Measurements from ENCODE around the gene KCNN4. TPM values are rescaled to one million over a fixed set of nuclear protein-coding genes. Genes with fewer than 3 reads are reported as not detected.
A peak's percentile ranks its signal among the peaks of the same experiment; 100 is the strongest.

The KCNN4 gene
- total and polyA plus RNA-seq, 2 of the 13 experiments (the other 11 are each of a cell fraction or from before 2014, with no cell fraction given) = 0.13 to 0.25 TPM

DNA sequence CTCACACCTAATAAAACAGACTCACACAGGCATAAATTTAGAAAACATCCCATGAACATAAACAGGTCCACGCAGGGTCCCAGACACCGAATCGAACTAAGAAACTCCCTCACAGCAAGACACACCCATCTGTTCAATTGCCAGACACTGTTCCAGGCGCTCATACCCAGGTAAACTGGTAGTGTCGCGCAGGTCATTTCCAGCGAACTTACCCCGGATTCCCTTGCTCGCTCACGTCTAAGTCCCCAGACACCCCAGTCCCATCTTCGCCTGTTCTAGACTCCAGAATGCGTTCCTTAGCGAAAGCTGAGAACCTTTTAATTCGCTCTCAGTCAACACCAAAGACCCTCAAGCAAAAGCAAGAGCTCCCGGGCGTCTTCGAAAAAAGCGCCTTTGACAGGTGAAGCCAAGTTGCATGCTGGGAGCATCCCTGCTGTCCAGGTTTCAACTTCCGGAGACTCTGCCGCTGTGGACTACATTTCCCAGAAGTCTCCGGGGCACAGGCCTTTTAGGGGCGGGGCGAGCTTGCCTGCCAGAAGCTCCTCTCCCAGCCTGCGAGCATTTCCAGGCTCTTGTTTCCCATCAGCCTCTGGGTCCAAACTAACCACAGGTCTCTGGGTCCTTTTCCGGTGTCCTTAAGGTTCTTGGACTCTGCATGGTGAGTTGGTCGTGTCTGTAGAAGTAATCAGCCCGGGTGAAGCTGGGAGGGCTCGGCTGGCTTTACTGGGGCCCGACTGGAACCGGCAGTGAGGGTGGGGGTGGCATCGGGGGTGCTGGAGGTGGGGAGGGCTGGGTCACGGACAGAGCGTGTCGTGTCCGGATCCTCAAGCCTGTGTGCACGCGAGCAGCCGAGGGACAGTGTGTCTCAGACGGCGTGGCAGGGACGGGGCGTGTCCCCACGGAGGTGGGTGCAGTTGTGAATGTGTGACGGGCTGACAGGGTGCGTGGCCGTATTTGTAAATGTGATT is 46.3 kb upstream of the KCNN4 start, which contains the start of gene ZNF283 (continued):
- TF ChIP-seq ZNF615 (CRISPR knock-in tag; IDR thresholded peaks at IDR 0.05; ENCODE audit: borderline replicate concordance) (no peak), PAX8 (CRISPR knock-in tag; IDR thresholded peaks at IDR 0.05; ENCODE audit: borderline replicate concordance) (no peak), PHB2 (IDR thresholded peaks at IDR 0.05; ENCODE audit: partially characterized antibody) (no peak), MIXL1 (CRISPR knock-in tag; IDR thresholded peaks at IDR 0.05) (no peak), ZNF629 (CRISPR knock-in tag; conservative IDR thresholded peaks at IDR 0.05) (no peak), TOE1 (CRISPR knock-in tag; IDR thresholded peaks at IDR 0.05) (no peak), SOX5 (CRISPR knock-in tag; IDR thresholded peaks at IDR 0.05; ENCODE audit: borderline replicate concordance) (no peak), SOX6 (IDR thresholded peaks at IDR 0.05) (no peak), SOX6 (CRISPR knock-in tag; IDR thresholded peaks at IDR 0.05) (peak; percentile 34; the same call in 1 of the 2 replicates), ZNF3 (CRISPR knock-in tag; IDR thresholded peaks at IDR 0.05) (no peak), ZNF33A (CRISPR knock-in tag; IDR thresholded peaks at IDR 0.05; ENCODE audit: borderline replicate concordance) (no peak), PHF8 (CRISPR knock-in tag; IDR thresholded peaks at IDR 0.05) (peak; percentile 71), ATM (IDR thresholded peaks at IDR 0.05; ENCODE audit: borderline replicate concordance) (no peak), ZNF234 (CRISPR knock-in tag; conservative IDR thresholded peaks at IDR 0.05) (no peak), HDAC1 (CRISPR knock-in tag; IDR thresholded peaks at IDR 0.05) (no peak), RBAK (CRISPR knock-in tag; IDR thresholded peaks at IDR 0.05) (no peak), ARID2 (CRISPR knock-in tag; IDR thresholded peaks at IDR 0.05; ENCODE audit: borderline replicate concordance) (no peak), SYNCRIP (IDR thresholded peaks at IDR 0.05; ENCODE audit: insufficient read depth, low read depth, low read length) (no peak), MYNN (CRISPR knock-in tag; IDR thresholded peaks at IDR 0.05; ENCODE audit: low read depth) (no peak), POLR2G (IDR thresholded peaks at IDR 0.05; ENCODE audit: low read depth, low read length) (peak; percentile 63), ZNF460 (CRISPR knock-in tag; IDR thresholded peaks at IDR 0.05; ENCODE audit: borderline replicate concordance) (no peak), SMYD3 (CRISPR knock-in tag; IDR thresholded peaks at IDR 0.05) (no peak), SCMH1 (CRISPR knock-in tag; IDR thresholded peaks at IDR 0.05; ENCODE audit: borderline replicate concordance) (no peak), SP4 (CRISPR knock-in tag; IDR thresholded peaks at IDR 0.05) (peak; percentile 79; the same call in 1 of the 2 replicates)
- TF ChIP-seq, protein P1, sequence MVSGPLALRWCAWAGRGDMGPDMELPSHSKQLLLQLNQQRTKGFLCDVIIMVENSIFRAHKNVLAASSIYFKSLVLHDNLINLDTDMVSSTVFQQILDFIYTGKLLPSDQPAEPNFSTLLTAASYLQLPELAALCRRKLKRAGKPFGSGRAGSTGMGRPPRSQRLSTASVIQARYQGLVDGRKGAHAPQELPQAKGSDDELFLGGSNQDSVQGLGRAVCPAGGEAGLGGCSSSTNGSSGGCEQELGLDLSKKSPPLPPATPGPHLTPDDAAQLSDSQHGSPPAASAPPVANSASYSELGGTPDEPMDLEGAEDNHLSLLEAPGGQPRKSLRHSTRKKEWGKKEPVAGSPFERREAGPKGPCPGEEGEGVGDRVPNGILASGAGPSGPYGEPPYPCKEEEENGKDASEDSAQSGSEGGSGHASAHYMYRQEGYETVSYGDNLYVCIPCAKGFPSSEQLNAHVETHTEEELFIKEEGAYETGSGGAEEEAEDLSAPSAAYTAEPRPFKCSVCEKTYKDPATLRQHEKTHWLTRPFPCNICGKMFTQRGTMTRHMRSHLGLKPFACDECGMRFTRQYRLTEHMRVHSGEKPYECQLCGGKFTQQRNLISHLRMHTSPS (CRISPR knock-in tag; IDR thresholded peaks at IDR 0.05; ENCODE audit: low read depth) = no peak
- TF ChIP-seq, protein P2, sequence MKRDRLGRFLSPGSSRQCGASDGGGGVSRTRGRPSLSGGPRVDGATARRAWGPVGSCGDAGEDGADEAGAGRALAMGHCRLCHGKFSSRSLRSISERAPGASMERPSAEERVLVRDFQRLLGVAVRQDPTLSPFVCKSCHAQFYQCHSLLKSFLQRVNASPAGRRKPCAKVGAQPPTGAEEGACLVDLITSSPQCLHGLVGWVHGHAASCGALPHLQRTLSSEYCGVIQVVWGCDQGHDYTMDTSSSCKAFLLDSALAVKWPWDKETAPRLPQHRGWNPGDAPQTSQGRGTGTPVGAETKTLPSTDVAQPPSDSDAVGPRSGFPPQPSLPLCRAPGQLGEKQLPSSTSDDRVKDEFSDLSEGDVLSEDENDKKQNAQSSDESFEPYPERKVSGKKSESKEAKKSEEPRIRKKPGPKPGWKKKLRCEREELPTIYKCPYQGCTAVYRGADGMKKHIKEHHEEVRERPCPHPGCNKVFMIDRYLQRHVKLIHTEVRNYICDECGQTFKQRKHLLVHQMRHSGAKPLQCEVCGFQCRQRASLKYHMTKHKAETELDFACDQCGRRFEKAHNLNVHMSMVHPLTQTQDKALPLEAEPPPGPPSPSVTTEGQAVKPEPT (CRISPR knock-in tag; IDR thresholded peaks at IDR 0.05; ENCODE audit: low read depth) = no peak
- TF ChIP-seq, protein P3, sequence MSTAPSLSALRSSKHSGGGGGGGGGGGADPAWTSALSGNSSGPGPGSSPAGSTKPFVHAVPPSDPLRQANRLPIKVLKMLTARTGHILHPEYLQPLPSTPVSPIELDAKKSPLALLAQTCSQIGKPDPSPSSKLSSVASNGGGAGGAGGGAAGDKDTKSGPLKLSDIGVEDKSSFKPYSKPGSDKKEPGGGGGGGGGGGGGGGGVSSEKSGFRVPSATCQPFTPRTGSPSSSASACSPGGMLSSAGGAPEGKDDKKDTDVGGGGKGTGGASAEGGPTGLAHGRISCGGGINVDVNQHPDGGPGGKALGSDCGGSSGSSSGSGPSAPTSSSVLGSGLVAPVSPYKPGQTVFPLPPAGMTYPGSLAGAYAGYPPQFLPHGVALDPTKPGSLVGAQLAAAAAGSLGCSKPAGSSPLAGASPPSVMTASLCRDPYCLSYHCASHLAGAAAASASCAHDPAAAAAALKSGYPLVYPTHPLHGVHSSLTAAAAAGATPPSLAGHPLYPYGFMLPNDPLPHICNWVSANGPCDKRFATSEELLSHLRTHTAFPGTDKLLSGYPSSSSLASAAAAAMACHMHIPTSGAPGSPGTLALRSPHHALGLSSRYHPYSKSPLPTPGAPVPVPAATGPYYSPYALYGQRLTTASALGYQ (CRISPR knock-in tag; IDR thresholded peaks at IDR 0.05) = no peak
